Mesothelial cell of epicardium (in vitro differentiated cells): ENCODE measurements around the gene DGKI. TPM values are rescaled to one million over a fixed set of nuclear protein-coding genes. Genes with fewer than 3 reads are reported as not detected.

ENCODE experiments used
- DNase-seq, 2 experiments: peaks; one replicate each; pipeline ENCODE4 v3.0.0; 2021; ENCODE audit warnings: low spot score in 2 of 2; ENCODE audit not compliant: unreplicated experiment in 2 of 2
- H3K27ac Mint-ChIP-seq: 2 replicates; pipeline ENCODE4 v1.8.0; 2021; ENCODE audit warnings: mixed read lengths
- H3K27me3 Mint-ChIP-seq: 2 replicates; pipeline ENCODE4 v1.8.0; 2021; ENCODE audit warnings: low read depth, mixed read lengths
- H3K36me3 Mint-ChIP-seq: 2 replicates; pipeline ENCODE4 v1.8.0; 2021; ENCODE audit warnings: mixed read lengths
- H3K4me1 Mint-ChIP-seq: 2 replicates; pipeline ENCODE4 v1.8.0; 2021; ENCODE audit warnings: mixed read lengths
- H3K4me3 Mint-ChIP-seq: 2 replicates; pipeline ENCODE4 v1.8.0; 2021; ENCODE audit warnings: mild to moderate bottlenecking, moderate library complexity, mixed read lengths
- H3K9me3 Mint-ChIP-seq: 2 replicates; pipeline ENCODE4 v1.8.0; 2021; ENCODE audit warnings: mixed read lengths
- total RNA-seq: library from RNA; stranded (reverse); gene quantifications from 3 replicates; pipeline ENCODE4 v1.2.1, GENCODE V29; 2021
- TF ChIP-seq, protein P1 (sequence below): fragments of 200-600 bp; sonication (generic); IDR thresholded peaks from one replicate; pipeline ENCODE4 v1.5.0; 2021; ENCODE audit warnings: antibody characterized with exemption; ENCODE audit not compliant: unreplicated experiment

DGKI gene
- total RNA-seq, 1 donor from 2014 or later = 2.0 TPM

DNA sequence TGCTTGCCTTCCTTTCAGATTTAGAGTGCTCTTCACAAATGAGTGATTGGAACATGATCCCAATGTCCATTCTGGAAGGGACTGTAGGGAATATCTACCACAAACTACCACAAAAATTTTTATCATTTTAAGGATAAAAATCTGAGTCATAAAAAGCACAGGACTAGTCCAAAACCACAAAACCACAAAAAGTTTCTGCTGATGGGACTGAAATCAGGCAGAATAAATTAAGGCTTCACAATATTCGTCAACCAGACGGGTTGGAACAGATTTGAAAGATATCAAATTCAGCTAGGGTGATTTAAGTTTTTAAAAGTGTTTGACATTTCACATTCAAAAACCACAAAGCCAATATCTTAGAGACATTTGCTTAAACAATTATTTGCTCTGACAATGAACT lies 403.2 kb downstream of the DGKI start:
- H3K36me3 Mint-ChIP-seq = no peaks in the 10 kb centered on the region
- H3K4me1 Mint-ChIP-seq = peaks cover 27% of the 10 kb centered on the region
- no peak for DNase-seq
- TF ChIP-seq, protein P1, sequence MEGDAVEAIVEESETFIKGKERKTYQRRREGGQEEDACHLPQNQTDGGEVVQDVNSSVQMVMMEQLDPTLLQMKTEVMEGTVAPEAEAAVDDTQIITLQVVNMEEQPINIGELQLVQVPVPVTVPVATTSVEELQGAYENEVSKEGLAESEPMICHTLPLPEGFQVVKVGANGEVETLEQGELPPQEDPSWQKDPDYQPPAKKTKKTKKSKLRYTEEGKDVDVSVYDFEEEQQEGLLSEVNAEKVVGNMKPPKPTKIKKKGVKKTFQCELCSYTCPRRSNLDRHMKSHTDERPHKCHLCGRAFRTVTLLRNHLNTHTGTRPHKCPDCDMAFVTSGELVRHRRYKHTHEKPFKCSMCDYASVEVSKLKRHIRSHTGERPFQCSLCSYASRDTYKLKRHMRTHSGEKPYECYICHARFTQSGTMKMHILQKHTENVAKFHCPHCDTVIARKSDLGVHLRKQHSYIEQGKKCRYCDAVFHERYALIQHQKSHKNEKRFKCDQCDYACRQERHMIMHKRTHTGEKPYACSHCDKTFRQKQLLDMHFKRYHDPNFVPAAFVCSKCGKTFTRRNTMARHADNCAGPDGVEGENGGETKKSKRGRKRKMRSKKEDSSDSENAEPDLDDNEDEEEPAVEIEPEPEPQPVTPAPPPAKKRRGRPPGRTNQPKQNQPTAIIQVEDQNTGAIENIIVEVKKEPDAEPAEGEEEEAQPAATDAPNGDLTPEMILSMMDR = no peak
- H3K27ac Mint-ChIP-seq = no peak overlapping the region
- no peak overlapping the region for H3K4me3 Mint-ChIP-seq
- H3K9me3 Mint-ChIP-seq = peaks cover 12% of the 10 kb centered on the region
- no peaks in the 10 kb centered on the region for H3K27me3 Mint-ChIP-seq

DNA sequence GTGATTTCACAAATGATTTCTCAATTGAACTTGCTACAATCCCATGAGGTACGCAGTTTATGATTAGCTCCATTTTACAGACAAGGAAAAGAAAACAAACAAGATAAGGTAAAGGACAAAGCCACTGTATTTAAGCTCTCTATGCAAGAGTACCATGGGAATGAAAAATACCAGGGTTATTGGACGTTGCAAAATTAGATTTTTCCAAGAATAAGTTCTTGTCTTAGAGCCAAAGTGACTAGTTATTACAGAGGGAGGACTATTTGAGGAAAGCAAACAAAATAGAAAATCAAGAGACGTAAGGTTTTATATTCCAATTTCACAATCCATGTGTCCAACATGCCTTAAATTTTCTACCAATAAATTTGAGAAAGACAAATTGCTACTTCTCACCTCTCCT lies 405.3 kb downstream of the DGKI start:
- Mint-ChIP-seq H3K27ac (no peak overlapping the region), H3K9me3 (peaks cover 7% of the 10 kb centered on the region), H3K4me1 (peaks cover 20% of the 10 kb centered on the region), H3K4me3 (no peak overlapping the region), H3K36me3 (no peaks in the 10 kb centered on the region), H3K27me3 (no peaks in the 10 kb centered on the region)
- no peak for DNase-seq
- TF ChIP-seq, protein P1 = no peak

DNA sequence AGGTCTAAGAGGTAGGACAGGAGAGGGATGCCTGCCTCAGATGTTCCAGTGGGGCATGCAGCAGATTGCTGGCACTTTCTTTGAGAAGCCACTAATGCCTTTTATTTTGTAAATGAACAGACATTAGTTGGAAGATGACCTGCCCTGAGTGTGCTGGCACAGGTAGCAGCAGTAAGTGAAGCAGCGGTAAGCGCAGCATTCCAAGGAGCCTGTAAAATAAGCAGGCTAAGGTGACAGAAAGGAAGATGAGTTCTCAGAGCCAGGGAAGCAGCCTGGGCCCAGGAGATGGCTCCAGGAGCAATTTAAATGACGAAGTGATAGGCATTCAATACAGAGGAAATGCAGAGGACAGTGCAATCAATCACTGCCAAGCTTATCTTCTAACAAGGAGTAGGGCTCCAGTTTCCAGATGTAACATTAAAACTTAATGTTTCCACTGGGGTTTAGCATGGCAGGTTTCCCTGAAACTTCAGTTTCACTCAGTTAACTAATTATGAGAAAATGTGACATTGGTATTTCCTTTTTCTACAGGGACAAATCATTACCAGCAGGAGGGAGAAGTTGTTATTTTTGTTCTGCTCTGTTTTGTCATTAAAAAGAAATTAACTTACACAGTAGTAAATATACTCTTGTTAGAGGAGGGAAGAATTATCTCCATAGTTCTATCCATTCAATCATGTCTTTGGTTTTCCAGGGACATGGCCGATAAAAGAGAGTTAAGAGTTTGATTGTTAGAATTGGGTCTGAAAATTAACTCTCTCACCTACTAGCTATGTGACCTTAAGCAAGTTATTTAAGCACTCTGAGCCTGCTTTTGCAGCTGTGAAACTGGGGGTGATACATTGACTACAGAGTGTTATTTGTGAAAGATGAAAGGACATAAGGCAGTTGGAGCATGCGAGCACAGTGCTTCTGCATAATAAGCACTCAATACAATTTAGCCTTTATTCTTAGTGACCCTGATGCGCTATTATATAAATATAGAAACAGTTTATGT lies 406.6 kb downstream of the DGKI start:
- peak overlapping the region; percentile 78 for H3K27ac Mint-ChIP-seq
- TF ChIP-seq, protein P1 = no peak
- H3K4me3 Mint-ChIP-seq = no peak overlapping the region
- no peaks in the 10 kb centered on the region for H3K36me3 Mint-ChIP-seq
- peaks cover 13% of the 10 kb centered on the region for H3K4me1 Mint-ChIP-seq
- no peak for DNase-seq
- H3K27me3 Mint-ChIP-seq = no peaks in the 10 kb centered on the region
- H3K9me3 Mint-ChIP-seq = peaks cover 7% of the 10 kb centered on the region

DNA sequence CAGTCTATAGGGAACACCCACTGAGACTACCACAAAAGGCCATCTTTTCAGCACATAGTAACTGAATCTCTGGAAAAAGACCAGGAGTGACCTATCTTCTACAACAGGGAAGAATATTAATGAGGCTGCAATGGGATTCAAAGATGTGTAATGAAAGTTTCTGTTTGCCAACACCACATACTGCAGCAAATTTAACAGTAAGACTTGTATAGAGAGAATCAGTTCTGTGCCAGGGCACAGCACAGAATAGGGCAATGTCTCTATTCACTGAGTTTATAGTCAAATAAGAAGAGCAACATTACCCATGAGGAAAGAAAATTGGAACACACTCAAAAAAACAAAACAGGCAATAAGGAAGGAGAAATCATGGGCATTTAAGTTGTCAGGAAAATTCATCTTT lies 411.8 kb downstream of the DGKI start:
- H3K4me1 Mint-ChIP-seq = peaks cover 7% of the 10 kb centered on the region
- TF ChIP-seq, protein P1 = no peak
- H3K9me3 Mint-ChIP-seq = peaks cover 3% of the 10 kb centered on the region
- H3K27ac Mint-ChIP-seq = no peak overlapping the region
- H3K36me3 Mint-ChIP-seq = no peaks in the 10 kb centered on the region
- no peak overlapping the region for H3K4me3 Mint-ChIP-seq
- no peak for DNase-seq
- H3K27me3 Mint-ChIP-seq = no peaks in the 10 kb centered on the region

DNA sequence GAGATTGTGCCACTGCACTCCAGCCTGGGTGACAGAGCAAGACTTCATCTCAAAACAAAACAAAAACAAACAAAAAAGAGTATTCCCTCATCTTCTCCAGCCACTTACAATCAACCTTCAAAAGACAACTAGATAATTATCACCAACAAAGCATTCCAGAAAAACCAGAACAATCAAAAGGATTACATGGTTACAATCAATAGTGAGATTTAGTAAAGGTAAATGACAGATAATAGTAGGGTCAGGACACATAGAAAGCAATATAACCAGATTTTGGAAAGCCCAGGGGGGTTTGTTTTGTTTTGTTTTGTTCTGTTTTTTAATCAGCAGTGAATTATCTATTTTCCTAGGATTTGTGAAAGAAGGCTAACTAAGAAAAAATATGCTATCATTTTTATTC lies 412.2 kb downstream of the DGKI start:
- H3K9me3 Mint-ChIP-seq = peaks cover 3% of the 10 kb centered on the region
- TF ChIP-seq, protein P1 = no peak
- no peaks in the 10 kb centered on the region for H3K36me3 Mint-ChIP-seq
- no peak for DNase-seq
- H3K27me3 Mint-ChIP-seq = no peaks in the 10 kb centered on the region
- H3K4me3 Mint-ChIP-seq = no peak overlapping the region
- peaks cover 3% of the 10 kb centered on the region for H3K4me1 Mint-ChIP-seq
- H3K27ac Mint-ChIP-seq = no peak overlapping the region
